Brain microvascular endothelial cell (primary cell): ENCODE measurements around the gene DRD1.
A peak's percentile ranks its signal among the peaks of the same experiment; 100 is the strongest.

Experiments
- DNase-seq: peaks from one replicate; pipeline ENCODE4 v3.0.0-alpha.2; 2020
- H3K27ac ChIP-seq: fragments of 250-450 bp; sonication (Bioruptor Pico); 2 replicates; pipeline ENCODE4 v1.5.1; 2020; ENCODE audit warnings: mild to moderate bottlenecking, moderate library complexity
- H3K27me3 ChIP-seq: fragments of 250-450 bp; sonication (Bioruptor Pico); replicated peaks from 2 replicates; pipeline ENCODE4 v1.5.1; 2020; ENCODE audit warnings: mild to moderate bottlenecking
- H3K36me3 ChIP-seq: fragments of 250-450 bp; sonication (Bioruptor Pico); replicated peaks from 2 replicates; pipeline ENCODE4 v1.5.1; 2020; ENCODE audit warnings: mild to moderate bottlenecking
- H3K4me3 ChIP-seq: 2 replicates; pipeline ENCODE4 v1.5.1; 2011; ENCODE audit warnings: low read depth, mild to moderate bottlenecking, control low read depth, low read length, moderate library complexity
- in situ Hi-C: cut with HindIII; loops from 2 replicates; pipeline ENCODE4 v1.10.0; 2017; ENCODE audit warnings: low sequenced_read_pairs, low pct_ligation_motif_present
- TF ChIP-seq, protein P1 (sequence below): IDR thresholded peaks from 2 replicates; pipeline ENCODE4 v1.5.1; 2011; ENCODE audit warnings: low read depth, mild to moderate bottlenecking, moderate library complexity, low read length, control low read depth, inconsistent platforms; ENCODE audit errors: missing control alignments

The DRD1 gene

DNA sequence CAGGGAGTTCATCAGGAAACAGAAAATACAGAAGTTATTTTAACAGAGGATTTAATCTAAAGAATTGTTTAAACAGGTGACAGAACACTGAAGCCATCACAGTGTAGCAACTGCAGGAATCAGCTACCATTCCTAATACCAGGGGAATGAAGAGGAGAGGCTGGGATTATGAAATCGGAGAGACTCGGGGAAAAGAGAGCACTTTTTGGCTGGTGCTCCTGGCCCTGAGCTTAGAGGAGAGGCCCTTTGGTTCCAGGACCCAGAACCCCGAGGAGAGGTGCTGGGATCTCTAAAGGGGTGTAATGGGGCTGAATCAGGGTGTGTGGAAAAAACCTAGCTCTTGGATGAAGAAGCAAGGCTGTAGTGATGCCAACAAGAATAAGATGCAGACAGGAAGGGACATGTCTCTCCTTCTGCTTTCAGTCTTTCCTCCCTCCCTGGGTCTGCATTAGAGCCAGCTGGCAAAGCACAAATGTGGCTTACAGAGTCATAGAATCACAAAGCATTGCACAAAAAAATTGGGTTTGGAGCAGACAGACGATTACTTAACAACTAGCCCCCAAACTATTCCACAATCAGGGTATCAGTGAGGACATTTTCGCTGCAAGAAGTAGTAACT lies 22.8 kb upstream of the DRD1 start:
- Histone ChIP-seq H3K27ac (no peak overlapping the region), H3K36me3 (no peaks in the 10 kb centered on the region), H3K27me3 (no peaks in the 10 kb centered on the region), H3K4me3 (no peak overlapping the region)
- DNase-seq: no peak
- in situ Hi-C loops: loop anchor here (25.0 kb wide), 1 partner anchor 505 kb away; no protein-coding TSS in a partner anchor
- TF ChIP-seq, protein P1, sequence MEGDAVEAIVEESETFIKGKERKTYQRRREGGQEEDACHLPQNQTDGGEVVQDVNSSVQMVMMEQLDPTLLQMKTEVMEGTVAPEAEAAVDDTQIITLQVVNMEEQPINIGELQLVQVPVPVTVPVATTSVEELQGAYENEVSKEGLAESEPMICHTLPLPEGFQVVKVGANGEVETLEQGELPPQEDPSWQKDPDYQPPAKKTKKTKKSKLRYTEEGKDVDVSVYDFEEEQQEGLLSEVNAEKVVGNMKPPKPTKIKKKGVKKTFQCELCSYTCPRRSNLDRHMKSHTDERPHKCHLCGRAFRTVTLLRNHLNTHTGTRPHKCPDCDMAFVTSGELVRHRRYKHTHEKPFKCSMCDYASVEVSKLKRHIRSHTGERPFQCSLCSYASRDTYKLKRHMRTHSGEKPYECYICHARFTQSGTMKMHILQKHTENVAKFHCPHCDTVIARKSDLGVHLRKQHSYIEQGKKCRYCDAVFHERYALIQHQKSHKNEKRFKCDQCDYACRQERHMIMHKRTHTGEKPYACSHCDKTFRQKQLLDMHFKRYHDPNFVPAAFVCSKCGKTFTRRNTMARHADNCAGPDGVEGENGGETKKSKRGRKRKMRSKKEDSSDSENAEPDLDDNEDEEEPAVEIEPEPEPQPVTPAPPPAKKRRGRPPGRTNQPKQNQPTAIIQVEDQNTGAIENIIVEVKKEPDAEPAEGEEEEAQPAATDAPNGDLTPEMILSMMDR: no peak

DNA sequence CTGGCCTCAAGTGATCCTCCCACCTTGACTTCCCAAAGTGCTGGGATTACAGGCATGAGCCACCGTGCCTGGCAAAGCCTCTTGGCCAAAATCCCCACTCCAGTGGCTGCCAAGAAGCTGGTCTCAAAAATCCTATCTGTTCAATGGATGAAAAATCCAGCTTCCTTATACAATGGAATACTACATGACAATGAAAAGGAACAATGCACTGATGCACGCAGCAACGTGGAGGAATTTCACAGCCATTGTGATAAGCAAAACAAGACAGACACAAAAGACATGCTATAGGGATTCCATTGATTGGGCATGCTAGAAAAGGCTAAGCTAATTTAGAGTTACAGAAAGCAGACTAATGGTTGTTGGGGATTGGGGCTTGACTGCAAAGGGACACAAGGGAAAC lies 21.3 kb upstream of the DRD1 start:
- no peak overlapping the region for H3K27ac ChIP-seq
- no peak for DNase-seq
- TF ChIP-seq, protein P1: no peak
- H3K27me3 ChIP-seq: no peaks in the 10 kb centered on the region
- H3K36me3 ChIP-seq: no peaks in the 10 kb centered on the region
- in situ Hi-C loops: loop anchor here (25.0 kb wide), 1 partner anchor 503 kb away; no protein-coding TSS in a partner anchor
- H3K4me3 ChIP-seq: no peak overlapping the region

DNA sequence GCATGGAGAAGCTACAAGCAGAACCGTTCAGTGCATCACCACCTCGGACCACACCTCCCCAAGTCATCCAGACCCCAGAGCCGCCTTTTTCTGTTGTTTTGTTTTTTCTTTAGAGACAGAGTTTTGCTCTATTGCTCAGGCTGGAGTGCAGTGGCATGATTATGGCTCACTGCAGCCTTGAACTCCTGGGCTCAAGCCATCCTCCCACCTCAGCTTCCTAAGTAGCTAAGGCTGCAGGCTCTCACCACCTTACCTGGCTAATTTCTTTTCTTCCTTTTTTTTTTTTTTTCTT lies 20.9 kb upstream of the DRD1 start:
- TF ChIP-seq, protein P1: no peak
- no peaks in the 10 kb centered on the region for H3K36me3 ChIP-seq
- H3K27ac ChIP-seq: no peak overlapping the region
- no peak for DNase-seq
- in situ Hi-C loops: loop anchor here (25.0 kb wide), 1 partner anchor 503 kb away; no protein-coding TSS in a partner anchor
- no peak overlapping the region for H3K4me3 ChIP-seq
- H3K27me3 ChIP-seq: no peaks in the 10 kb centered on the region

DNA sequence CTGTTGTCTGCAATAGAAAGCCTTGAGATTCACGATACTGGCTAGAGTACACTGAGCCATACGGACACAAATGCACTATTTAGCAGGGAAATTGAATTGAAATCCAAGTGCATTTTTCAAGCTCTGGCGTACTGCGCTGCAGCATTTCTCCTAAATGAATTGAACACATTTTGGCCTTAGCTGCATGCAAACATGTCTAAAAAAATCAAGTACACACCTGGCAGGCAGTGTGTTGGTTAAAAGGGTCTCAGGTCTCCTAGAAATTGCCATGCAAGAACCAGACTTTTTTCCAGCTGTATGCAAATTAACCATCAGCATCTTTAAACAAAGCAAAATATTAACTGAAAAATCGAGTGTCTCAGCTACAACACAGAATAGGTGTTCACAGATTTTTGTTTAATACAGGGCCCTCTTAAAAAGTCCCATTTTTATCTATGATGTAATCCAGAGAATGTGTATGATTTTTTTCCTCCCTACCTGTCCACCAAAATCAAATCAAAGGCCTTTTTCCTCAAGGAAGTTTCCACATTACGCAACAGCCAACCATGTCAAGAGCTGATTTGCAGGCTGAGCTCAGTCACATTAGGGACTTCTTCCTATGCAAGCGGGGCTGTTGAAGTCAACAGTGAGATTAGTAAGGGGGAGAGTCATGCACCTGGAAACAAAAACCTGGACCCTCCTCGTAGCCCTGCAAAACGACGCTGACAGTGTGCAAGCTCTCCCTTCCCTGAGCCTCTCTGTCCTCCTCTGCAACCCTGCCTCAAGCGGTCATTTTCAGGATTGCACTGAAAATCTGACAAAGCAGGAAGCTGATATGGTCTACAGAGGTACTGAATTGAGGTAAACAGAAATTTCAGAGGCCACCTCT lies 20.3 kb upstream of the DRD1 start:
- Histone ChIP-seq H3K4me3 (no peak overlapping the region), H3K27ac (no peak overlapping the region), H3K27me3 (no peaks in the 10 kb centered on the region), H3K36me3 (no peaks in the 10 kb centered on the region)
- in situ Hi-C loops: loop anchor here (25.0 kb wide), 1 partner anchor 502 kb away; no protein-coding TSS in a partner anchor
- TF ChIP-seq, protein P1: peak; percentile 85
- DNase-seq: peak; percentile 25

DNA sequence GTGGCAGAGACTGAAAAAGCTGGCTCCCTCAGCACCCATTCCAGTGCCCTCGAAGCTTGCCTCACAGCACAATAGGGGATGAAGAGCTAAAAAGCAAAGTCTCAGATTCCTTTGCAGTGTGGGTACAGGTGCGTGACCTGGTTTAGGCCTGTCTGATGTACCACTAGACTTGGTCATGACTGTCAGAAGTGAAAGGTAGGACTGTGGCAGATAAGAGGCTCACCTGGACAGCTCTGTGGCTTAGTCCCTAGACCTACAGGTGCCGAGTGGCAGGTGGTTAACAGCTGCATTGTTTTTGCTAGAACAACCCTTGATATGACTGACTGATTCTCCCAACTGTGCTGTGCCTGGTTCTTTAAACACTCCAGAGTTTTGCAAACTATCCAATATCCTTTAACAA lies 19.7 kb upstream of the DRD1 start:
- Histone ChIP-seq H3K27ac (no peak overlapping the region), H3K4me3 (no peak overlapping the region), H3K36me3 (no peaks in the 10 kb centered on the region), H3K27me3 (no peaks in the 10 kb centered on the region)
- TF ChIP-seq, protein P1: no peak
- DNase-seq: no peak
- in situ Hi-C loops: loop anchor here (25.0 kb wide), 1 partner anchor 501 kb away; no protein-coding TSS in a partner anchor
